Measurements from ENCODE around the gene GPC6. TPM values are rescaled to one million over a fixed set of nuclear protein-coding genes. Genes with fewer than 3 reads are reported as not detected.

The GPC6 gene
- total and polyA plus RNA-seq, 12 donors, result 0.15 to 5.4 (median 2.5) TPM

DNA sequence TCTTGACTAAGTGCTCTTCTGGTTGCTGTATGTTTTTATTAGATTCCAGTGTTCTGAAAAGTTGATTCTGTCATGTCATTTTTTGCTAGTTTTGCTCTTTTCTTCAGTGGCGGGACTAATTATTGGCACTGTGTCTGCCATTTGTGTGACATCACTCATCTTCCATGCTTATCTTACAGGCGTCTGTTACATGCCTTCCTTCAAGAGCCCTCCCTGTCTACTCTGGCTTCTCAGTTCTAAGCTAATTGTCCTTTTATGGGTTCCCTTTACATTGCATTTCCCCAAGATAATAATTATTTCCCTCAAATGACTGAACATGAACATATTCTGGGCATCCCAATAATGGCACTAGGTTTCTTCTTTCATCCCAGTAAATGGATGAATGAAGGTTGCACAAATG is 793.8 kb downstream of the GPC6 start:
- DNase-seq (no peak), ATAC-seq (no peak)
- Histone ChIP-seq H3K27ac (no peak overlapping the region), H3K27me3 (no peaks in the 10 kb centered on the region), H3K36me3 (no peaks in the 10 kb centered on the region), H3K9me3 (peaks cover 0 to 6% (median 0%) of the 10 kb centered on the region in 11 donors), H3K4me3 (no peak overlapping the region), H3K4me1 (no peaks in the 10 kb centered on the region)
- TF ChIP-seq, protein P1, sequence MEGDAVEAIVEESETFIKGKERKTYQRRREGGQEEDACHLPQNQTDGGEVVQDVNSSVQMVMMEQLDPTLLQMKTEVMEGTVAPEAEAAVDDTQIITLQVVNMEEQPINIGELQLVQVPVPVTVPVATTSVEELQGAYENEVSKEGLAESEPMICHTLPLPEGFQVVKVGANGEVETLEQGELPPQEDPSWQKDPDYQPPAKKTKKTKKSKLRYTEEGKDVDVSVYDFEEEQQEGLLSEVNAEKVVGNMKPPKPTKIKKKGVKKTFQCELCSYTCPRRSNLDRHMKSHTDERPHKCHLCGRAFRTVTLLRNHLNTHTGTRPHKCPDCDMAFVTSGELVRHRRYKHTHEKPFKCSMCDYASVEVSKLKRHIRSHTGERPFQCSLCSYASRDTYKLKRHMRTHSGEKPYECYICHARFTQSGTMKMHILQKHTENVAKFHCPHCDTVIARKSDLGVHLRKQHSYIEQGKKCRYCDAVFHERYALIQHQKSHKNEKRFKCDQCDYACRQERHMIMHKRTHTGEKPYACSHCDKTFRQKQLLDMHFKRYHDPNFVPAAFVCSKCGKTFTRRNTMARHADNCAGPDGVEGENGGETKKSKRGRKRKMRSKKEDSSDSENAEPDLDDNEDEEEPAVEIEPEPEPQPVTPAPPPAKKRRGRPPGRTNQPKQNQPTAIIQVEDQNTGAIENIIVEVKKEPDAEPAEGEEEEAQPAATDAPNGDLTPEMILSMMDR (IDR thresholded peaks at IDR 0.05), result no peak
- 56 to 57% methylated on average over 2 of the region's 2 CpGs for WGBS, 2 donors
- intact Hi-C loops (cut with DNase I), result no loop called here

DNA sequence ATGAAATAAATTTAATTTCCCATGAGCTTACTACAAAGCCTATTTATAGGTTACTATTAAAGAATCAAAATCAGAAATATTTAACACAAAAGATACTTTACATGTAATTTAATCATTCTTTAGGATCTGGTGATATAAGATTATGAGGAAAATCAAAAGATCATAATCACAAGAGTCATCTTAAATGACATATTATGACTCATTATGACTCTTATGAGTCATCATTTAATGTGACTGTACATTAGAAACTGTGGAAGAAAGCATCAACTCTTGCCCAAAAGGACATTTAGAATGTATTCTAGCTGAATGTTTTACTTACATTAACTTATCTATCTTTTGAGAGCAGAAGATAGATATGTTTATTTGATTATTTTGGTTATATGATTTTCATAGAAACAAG is 794.2 kb downstream of the GPC6 start:
- TF ChIP-seq, protein P1 (IDR thresholded peaks at IDR 0.05), result no peak
- Histone ChIP-seq H3K36me3 (no peaks in the 10 kb centered on the region), H3K27me3 (no peaks in the 10 kb centered on the region), H3K4me3 (no peak overlapping the region), H3K27ac (no peak overlapping the region), H3K9me3 (peaks cover 0 to 6% (median 0%) of the 10 kb centered on the region in 11 donors), H3K4me1 (no peaks in the 10 kb centered on the region)
- ATAC-seq, result no peak
- DNase-seq, result no peak
- intact Hi-C loops (cut with DNase I), result no loop called here

DNA sequence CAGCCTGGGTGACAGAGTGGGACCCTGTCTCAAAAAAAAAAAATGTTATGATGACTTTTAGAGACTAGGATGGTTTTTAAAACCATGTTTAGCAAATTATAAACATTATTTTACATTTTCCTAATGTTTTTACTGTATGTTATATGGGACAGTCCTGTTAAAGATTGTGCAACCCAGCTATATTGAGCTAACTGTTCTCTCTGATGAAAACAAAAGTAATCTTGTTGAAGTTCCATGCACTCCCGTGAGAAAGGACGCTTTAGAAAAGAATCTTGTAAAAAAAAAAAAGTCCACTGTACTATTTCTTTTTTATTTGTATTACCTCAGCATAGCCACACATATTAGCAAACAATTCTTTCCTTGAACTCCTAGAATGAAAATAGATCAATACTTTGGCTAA is 801.6 kb downstream of the GPC6 start:
- Histone ChIP-seq H3K36me3 (no peaks in the 10 kb centered on the region), H3K9me3 (no peaks in the 10 kb centered on the region), H3K4me1 (peaks cover 0 to 10% (median 0%) of the 10 kb centered on the region in 9 donors), H3K27me3 (no peaks in the 10 kb centered on the region), H3K27ac (no peak overlapping the region), H3K4me3 (no peak overlapping the region)
- 57 to 59% methylated on average over 2 of the region's 2 CpGs for WGBS, 2 donors
- TF ChIP-seq, protein P1 (IDR thresholded peaks at IDR 0.05), result no peak
- DNase-seq, result no peak
- intact Hi-C loops (cut with DNase I), result no loop called here
- no peak for ATAC-seq

DNA sequence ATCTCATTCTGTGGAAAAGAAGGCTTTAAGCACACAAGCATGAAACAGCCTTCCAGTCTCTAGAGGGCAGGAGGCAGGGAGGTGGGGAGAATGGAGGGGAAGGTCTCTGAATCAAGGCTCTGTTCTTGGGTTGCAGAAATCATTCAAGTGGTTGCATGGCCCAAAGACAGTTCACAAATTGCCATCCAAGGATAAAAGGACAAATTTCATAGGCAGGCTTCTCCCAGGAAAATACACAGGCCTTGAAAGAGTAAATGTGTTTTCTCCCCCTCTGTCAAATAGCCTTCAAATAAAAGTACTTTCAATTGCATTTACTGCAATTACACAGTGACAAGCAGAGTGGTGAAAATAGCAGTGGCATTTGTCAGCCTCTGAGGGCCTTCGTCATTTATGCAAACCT is 802.0 kb downstream of the GPC6 start:
- H3K36me3 ChIP-seq, result no peaks in the 10 kb centered on the region
- no peaks in the 10 kb centered on the region for H3K27me3 ChIP-seq
- DNase-seq (no peak), ATAC-seq (peak in 2 of 8 donors; percentile 57 to 85)
- no peak overlapping the region for H3K27ac ChIP-seq
- WGBS, 2 donors, result 40 to 56% methylated on average over 1 of the region's 1 CpG
- intact Hi-C loops (cut with DNase I), result no loop called here
- TF ChIP-seq, protein P1 (IDR thresholded peaks at IDR 0.05), result no peak
- no peak overlapping the region for H3K4me3 ChIP-seq
- no peaks in the 10 kb centered on the region for H3K9me3 ChIP-seq
- H3K4me1 ChIP-seq, result peaks cover 0 to 10% (median 0%) of the 10 kb centered on the region in 9 donors

Data from heart right ventricle (tissue), 16 donors.